NK-92 (cell line): Measurements from ENCODE around the gene TSPAN3.

ENCODE experiments used
- DNase-seq: peaks from one replicate; lab custom pipeline; 2025; ENCODE audit not compliant: unreplicated experiment; lab: John Stamatoyannopoulos, UW

Gene TSPAN3

GRCh38 chr15:77012868-77013267, 58.0 kb downstream of the TSPAN3 start:
- DNase-seq: peak; percentile 22

- no peak for DNase-seq
These were observed 58.7 kb downstream of the TSPAN3 start for GRCh38 chr15:77012117-77012712.

DNA sequence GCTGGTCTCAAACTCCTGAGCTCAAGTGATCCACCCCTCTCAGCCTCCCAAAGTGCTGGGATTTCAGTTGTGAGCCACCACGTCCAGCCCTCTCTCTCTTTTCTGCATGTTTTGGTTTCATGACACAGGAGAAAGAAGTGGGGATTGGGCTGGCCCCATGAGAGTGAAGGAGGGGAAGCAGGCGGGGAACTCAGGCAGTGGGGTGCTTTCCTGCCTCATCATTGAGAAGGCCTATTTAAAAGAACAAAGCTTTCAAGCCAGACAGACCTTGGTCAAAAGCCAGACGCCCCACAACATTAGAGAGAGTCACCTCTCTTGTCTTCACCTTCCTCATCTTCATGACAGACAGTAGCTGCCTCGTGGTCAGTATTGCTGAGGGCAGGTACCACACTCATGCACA, 60.1 kb downstream of the TSPAN3 start:
- no peak for DNase-seq

- DNase-seq: no peak
These were observed 60.6 kb downstream of the TSPAN3 start for GRCh38 chr15:77010312-77010686.

- no peak for DNase-seq
These were observed 61.1 kb downstream of the TSPAN3 start for GRCh38 chr15:77009646-77010311.

GRCh38 chr15:77009176-77009575, 61.7 kb downstream of the TSPAN3 start:
- no peak for DNase-seq

DNA sequence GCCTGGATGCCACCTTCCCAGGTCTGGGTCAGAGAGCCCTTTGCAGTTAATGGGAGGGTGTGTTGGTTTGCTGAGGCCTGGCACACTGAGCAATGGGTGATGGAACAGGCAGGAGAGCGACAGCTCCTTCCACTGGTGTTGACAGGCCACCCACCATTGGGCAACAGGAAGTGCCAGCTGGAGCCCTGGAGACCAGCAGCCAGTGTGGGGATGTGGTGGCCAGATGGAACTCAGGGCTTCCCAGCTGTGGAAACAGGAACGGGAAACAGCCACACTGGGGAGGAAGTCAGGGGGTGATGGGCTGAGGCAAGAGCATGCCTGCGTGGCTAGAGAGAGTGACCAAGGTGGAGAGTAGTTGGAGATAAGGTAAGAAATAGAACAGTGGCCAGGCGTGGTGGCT, 66.7 kb downstream of the TSPAN3 start:
- no peak for DNase-seq

DNA sequence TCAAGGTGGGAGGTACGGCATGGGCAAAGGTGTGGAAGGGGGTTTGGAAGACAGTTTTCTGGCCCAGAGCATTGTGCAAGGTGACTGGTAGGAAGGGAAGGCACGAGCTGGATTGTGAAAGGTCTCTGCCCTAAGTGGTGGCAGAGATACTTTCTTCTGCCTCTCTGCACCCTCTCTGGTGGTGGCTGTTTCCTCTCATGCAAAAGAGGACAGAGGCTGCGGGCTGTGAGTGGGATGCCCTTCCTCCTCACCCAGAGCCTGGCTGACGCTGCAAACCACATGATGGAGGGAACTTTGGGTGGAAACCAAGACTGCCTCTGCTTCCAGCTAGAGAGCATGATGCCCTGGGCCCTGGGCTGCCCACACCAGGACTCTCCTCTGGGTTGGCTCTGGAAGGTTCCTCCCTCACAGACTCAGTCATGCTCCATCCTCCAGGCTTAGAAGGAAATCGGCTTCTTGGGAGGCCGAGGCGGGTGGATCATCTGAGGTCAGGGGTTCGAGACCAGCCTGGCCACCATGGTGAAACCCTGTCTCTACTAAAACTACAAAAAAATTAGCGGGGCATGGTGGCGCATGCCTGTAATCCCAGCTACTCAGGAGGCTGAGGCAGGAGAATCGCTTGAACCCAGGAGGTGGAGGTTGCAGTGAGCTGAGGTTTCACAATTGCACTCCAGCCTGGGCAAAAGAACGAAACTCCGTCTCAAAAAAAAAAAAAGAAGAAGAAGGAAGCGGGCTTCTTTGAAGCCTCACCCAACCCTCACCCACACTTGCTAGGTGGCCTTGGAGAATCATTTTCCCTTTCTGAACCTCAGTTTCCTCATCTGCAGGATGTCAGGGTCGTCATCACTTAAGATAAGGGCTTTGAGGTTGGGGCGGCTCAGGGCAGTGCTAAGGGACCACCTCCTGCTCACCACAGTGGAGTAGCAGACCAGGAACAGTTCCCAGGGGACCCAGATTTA, 67.7 kb downstream of the TSPAN3 start:
- DNase-seq: no peak

DNA sequence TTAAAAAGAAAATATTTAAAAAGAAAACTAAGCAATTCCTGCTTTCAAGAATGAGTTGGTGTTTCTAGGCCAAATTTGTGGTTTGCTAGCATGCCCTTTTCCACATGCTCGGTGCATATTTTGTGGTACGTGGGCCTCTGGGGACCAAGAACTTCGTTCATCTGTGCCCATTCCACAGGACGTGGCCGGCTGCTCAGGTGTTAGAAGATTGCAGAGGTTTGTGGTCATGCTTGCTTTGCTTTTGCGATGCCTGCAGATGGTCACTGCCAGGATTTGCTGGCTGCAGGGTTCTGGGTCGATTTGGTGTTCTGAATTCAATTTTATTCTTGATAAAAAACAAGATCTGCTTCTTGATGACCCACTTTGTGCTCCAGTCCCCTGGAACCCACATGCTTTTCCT, 68.5 kb downstream of the TSPAN3 start:
- no peak for DNase-seq

DNA sequence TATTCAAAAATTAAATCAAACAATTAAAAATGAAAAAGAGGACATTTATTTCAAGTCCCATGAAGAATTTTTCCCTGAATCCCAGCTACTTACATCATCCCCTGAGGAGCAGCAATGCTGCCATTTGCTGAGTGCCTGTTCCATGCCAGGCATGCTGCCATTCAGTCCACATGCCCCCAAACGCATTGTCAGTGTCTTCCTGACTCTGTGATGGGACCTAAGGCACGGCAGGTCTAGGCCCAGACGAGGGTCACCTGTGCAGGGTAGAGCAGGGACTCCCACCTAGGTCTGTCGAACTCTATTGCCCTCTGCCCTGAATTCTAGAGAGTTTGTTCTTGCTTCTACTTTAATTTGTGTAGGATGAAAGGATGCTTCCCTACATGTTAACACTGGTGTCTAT, 68.9 kb downstream of the TSPAN3 start:
- no peak for DNase-seq

- no peak for DNase-seq
These were observed 69.6 kb downstream of the TSPAN3 start for GRCh38 chr15:77001351-77001750.

- DNase-seq: no peak
These were observed 70.9 kb downstream of the TSPAN3 start for GRCh38 chr15:76999996-77000395.

GRCh38 chr15:76998663-76999285, 72.1 kb downstream of the TSPAN3 start:
- DNase-seq: no peak

- no peak for DNase-seq
These were observed 74.1 kb downstream of the TSPAN3 start for GRCh38 chr15:76996526-76997401.

GRCh38 chr15:76996076-76996525, 74.8 kb downstream of the TSPAN3 start:
- DNase-seq: no peak

GRCh38 chr15:76994971-76995945, 75.7 kb downstream of the TSPAN3 start, which contains the start of gene PSTPIP1:
Gene PSTPIP1, plus strand, starts transcription at chr15:76995126. Its CDS starts 448 bp downstream, at chr15:76995574.
- DNase-seq: no peak

- no peak for DNase-seq
These were observed 76.4 kb downstream of the TSPAN3 start for GRCh38 chr15:76994496-76994895.

DNA sequence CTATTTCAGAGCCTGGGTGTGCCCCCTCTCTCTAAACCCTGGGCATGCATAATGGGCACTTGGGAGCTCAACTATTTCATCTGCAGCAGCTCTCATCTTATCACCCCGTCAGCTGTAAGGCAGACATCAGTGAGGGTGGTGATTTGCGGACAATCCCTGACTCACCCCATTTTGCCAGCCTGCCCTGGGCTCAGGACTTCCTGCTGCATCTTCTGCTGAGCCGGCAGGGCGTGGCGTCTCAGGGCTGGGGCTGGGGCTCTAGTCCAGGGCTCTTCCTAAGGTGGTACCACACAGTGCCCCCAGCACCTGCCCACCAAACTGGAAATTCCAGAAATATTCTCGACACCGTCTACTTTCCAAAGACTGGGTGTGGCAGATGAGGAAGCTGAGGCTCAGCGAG, 76.9 kb downstream of the TSPAN3 start:
- DNase-seq: no peak

- DNase-seq: no peak
These were observed 77.7 kb downstream of the TSPAN3 start for GRCh38 chr15:76993114-76993725.
